SK-N-MC (cell line): ENCODE results near the gene CTNS.

Source experiments
- EZH2 ChIP-seq: fragments of 200-600 bp; sonication (generic); IDR thresholded peaks from one replicate; pipeline ENCODE4 v1.6.1; 2017; ENCODE audit warnings: antibody characterized with exemption
- FOXP2 ChIP-seq: optimal IDR thresholded peaks from 2 replicates; pipeline ENCODE3; 2011; ENCODE audit warnings: mild to moderate bottlenecking, moderate library complexity; ENCODE audit not compliant: insufficient read depth; ENCODE audit errors: extremely low read length, control extremely low read depth
- POLR2AphosphoS5 ChIP-seq: IDR thresholded peaks from 2 replicates; pipeline ENCODE4 v1.6.1; 2012; ENCODE audit warnings: mild to moderate bottlenecking, low read depth, low read length, borderline replicate concordance

DNA sequence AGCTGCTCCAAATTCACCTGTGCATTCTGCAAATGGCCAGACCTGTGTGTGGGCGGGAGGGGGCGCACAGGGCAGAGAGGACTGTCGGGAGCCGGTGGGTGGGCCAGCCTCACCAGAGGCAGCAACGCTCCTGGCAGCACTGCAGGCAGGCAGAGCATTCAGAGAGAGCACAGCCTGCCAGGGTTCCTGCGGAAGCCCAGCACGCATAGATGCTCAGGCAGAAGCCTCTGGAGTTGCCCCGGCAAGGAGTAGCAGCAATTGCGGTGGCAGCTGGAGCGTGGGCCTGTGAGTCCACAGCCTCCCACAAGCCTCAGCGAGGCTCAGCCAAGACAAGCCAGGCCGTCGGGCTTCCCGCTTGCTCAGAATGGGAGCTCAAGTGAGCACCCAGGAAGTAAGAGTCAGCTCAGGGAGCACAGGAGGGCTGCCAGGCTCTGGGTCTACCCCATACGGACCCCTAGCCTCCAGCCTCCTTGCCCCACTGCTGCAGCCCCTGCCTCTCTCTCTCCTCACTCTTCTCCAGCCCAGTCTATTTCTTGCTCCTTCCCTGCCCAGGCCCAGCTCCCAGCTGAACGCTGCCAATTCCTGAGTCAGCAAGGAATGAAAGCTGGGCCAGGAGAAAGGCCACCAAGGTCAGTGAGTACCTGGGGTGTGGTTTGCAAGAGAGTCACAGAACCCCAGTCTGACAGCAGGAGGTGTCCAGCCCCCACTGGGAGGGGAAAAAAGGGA is 41.7 kb downstream of the CTNS start:
- TF ChIP-seq EZH2: no peak
- TF ChIP-seq POLR2AphosphoS5: no peak
- TF ChIP-seq FOXP2: no peak
